Caco-2 (cell line): Measurements from ENCODE around the gene NPAS3. TPM values are rescaled to one million over a fixed set of nuclear protein-coding genes. Genes with fewer than 3 reads are reported as not detected.

Source experiments
- BruUV-seq: library from RNA; stranded (reverse); fragments of 400-500 nt; replicated peaks from 2 replicates; lab custom pipeline; 2021; lab: Mats Ljungman, UMichigan
- CTCF ChIA-PET: fragments of 300-600 bp; sonication (Branson Sonifier 250); formaldehyde crosslinking; loops from one replicate; lab custom pipeline; 2022; ENCODE audit warnings: antibody characterized with exemption; lab: Charles Lee
- POLR2A ChIA-PET: fragments of 300-600 bp; sonication (Branson Sonifier 250); formaldehyde crosslinking; loops from one replicate; lab custom pipeline; 2022; ENCODE audit warnings: antibody characterized with exemption; lab: Charles Lee
- DNase-seq, 2 experiments: peaks; one replicate each; pipeline versions ENCODE4 v3.0.0 to v3.0.0-alpha.2; 2020 to 2022
- H3K27me3 ChIP-seq: replicated peaks from 2 replicates; pipeline ENCODE4 v1.6.0; 2011; ENCODE audit warnings: low read length; ENCODE audit not compliant: control insufficient read depth, insufficient read depth
- H3K36me3 ChIP-seq: 2 replicates; pipeline ENCODE4 v1.5.1; 2011; ENCODE audit warnings: low read length; ENCODE audit not compliant: control insufficient read depth, insufficient read depth
- H3K4me1 ChIP-seq: fragments of 250-450 bp; sonication (Bioruptor Pico); 2 replicates; pipeline ENCODE4 v1.5.1; 2020; ENCODE audit warnings: mild to moderate bottlenecking
- H3K4me3 ChIP-seq: 2 replicates; pipeline ENCODE4 v1.5.1; 2011; ENCODE audit warnings: low read depth, mild to moderate bottlenecking, control low read depth, low read length
- H3K9me3 ChIP-seq: fragments of 250-450 bp; sonication (Bioruptor Pico); 2 replicates; pipeline ENCODE4 v1.5.1; 2020; ENCODE audit warnings: mild to moderate bottlenecking, moderate library complexity
- H3K27ac Mint-ChIP-seq: one replicate; pipeline ENCODE4 v1.8.0; 2022; ENCODE audit warnings: mixed read lengths; ENCODE audit not compliant: unreplicated experiment
- H3K27me3 Mint-ChIP-seq: one replicate; pipeline ENCODE4 v1.8.0; 2022; ENCODE audit warnings: mixed read lengths; ENCODE audit not compliant: insufficient read depth, unreplicated experiment
- H3K36me3 Mint-ChIP-seq: one replicate; pipeline ENCODE4 v1.8.0; 2022; ENCODE audit warnings: mild to moderate bottlenecking, mixed read lengths; ENCODE audit not compliant: insufficient read depth, unreplicated experiment
- H3K4me1 Mint-ChIP-seq: one replicate; pipeline ENCODE4 v1.8.0; 2022; ENCODE audit warnings: low read depth, mixed read lengths; ENCODE audit not compliant: unreplicated experiment
- H3K4me3 Mint-ChIP-seq: one replicate; pipeline ENCODE4 v1.8.0; 2022; ENCODE audit warnings: mild to moderate bottlenecking, moderate library complexity, mixed read lengths; ENCODE audit not compliant: unreplicated experiment
- H3K9me3 Mint-ChIP-seq: one replicate; pipeline ENCODE4 v1.8.0; 2022; ENCODE audit warnings: mixed read lengths; ENCODE audit not compliant: unreplicated experiment
- intact Hi-C: fragments of 100-400 bp; cut with micrococcal nuclease; formaldehyde crosslinking; loops from one replicate; pipeline ENCODE4 v1.10.0; 2022; ENCODE audit not compliant: unreplicated experiment
- total RNA-seq: library from RNA; stranded (reverse); gene quantifications from 2 replicates; pipeline ENCODE4 v1.2.3, GENCODE V29; 2022
- TF ChIP-seq, protein P1 (sequence below), 2 experiments: fragments of 200-600 bp in 1 of 2; IDR thresholded peaks; 1 replicate in 1 of 2; 2 replicates in 1 of 2; pipeline versions ENCODE4 v1.5.1 to v1.8.0; 2011 to 2022; ENCODE audit warnings: antibody characterized with exemption in 1 of 2, control low read depth in 1 of 2, inconsistent platforms in 1 of 2, low read depth in 1 of 2, low read length in 1 of 2, mild to moderate bottlenecking in 1 of 2, moderate library complexity in 1 of 2; ENCODE audit not compliant: insufficient read depth in 1 of 2, severe bottlenecking in 1 of 2, unreplicated experiment in 1 of 2

Gene NPAS3
- total RNA-seq, 1 experiment from 2014 or later: not detected

DNA sequence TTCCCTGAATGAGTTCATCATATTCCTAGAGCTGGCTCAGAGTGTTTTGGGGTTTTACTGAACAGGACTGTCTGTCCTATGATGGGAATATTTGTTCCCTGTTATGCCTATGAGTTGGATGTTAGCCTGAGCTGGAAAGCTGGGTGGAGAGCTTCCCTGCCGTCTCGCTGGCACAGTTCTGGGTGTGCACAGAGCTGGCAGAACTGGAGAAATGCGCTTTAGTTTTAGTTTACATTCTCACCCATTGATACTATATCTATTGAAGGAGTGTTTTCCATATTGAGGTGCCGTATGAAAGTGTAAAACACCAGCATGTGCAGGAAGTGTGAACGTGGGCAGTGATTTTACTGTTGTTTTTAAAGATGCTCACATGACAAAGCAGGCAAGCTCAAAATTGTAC lies 549.9 kb downstream of the NPAS3 start:
- Histone ChIP-seq H3K27me3 (no peaks in the 10 kb centered on the region), H3K4me1 (no peaks in the 10 kb centered on the region), H3K36me3 (no peaks in the 10 kb centered on the region), H3K4me3 (no peak overlapping the region), H3K9me3 (no peaks in the 10 kb centered on the region)
- peaks cover 18% of the 10 kb centered on the region for H3K27me3 Mint-ChIP-seq
- H3K4me1 Mint-ChIP-seq: peaks cover 7% of the 10 kb centered on the region
- ChIA-PET CTCF (interaction anchor here (0.5 kb wide), 1 partner anchor 195 kb away, joined by 3 read pairs; no protein-coding TSS in a partner anchor), POLR2A (no interaction called here)
- no peak overlapping the region for H3K27ac Mint-ChIP-seq
- H3K9me3 Mint-ChIP-seq: no peaks in the 10 kb centered on the region
- H3K36me3 Mint-ChIP-seq: no peaks in the 10 kb centered on the region
- no TSS peak for BruUV-seq
- no peak for DNase-seq
- TF ChIP-seq, protein P1, sequence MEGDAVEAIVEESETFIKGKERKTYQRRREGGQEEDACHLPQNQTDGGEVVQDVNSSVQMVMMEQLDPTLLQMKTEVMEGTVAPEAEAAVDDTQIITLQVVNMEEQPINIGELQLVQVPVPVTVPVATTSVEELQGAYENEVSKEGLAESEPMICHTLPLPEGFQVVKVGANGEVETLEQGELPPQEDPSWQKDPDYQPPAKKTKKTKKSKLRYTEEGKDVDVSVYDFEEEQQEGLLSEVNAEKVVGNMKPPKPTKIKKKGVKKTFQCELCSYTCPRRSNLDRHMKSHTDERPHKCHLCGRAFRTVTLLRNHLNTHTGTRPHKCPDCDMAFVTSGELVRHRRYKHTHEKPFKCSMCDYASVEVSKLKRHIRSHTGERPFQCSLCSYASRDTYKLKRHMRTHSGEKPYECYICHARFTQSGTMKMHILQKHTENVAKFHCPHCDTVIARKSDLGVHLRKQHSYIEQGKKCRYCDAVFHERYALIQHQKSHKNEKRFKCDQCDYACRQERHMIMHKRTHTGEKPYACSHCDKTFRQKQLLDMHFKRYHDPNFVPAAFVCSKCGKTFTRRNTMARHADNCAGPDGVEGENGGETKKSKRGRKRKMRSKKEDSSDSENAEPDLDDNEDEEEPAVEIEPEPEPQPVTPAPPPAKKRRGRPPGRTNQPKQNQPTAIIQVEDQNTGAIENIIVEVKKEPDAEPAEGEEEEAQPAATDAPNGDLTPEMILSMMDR (IDR thresholded peaks at IDR 0.05; ENCODE audit: insufficient read depth in 1 of 2, low read depth in 1 of 2, low read length in 1 of 2, severe bottlenecking in 1 of 2, unreplicated experiment in 1 of 2): no peak
- intact Hi-C loops: no loop called here
- H3K4me3 Mint-ChIP-seq: no peak overlapping the region

DNA sequence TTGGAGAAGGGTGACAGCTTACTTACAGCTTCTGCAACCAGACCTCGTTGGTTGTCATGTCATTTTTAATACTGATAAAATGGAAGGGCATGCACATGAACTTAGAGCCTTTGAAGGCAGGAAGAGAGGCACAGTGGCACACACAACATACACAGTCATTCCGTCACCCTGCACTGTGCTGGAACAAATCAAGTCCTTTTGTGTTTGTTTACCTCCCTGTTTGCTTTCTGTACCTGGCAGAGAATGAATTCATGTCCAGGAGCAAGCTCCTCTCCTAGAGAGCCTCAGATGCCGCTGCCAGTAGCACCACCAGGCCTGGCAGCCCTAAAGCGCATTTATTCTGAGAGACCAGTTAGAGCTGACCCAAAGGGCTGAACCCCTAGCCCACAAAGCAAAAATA lies 551.9 kb downstream of the NPAS3 start:
- no peaks in the 10 kb centered on the region for H3K27me3 ChIP-seq
- TF ChIP-seq, protein P1 (IDR thresholded peaks at IDR 0.05; ENCODE audit: insufficient read depth in 1 of 2, low read depth in 1 of 2, low read length in 1 of 2, severe bottlenecking in 1 of 2, unreplicated experiment in 1 of 2): no peak
- Mint-ChIP-seq H3K4me1 (no peaks in the 10 kb centered on the region), H3K27me3 (peaks cover 21% of the 10 kb centered on the region), H3K9me3 (peaks cover 10% of the 10 kb centered on the region), H3K4me3 (no peak overlapping the region), H3K27ac (no peak overlapping the region), H3K36me3 (no peaks in the 10 kb centered on the region)
- no peak for DNase-seq
- no peak overlapping the region for H3K4me3 ChIP-seq
- ChIA-PET CTCF (no interaction called here), POLR2A (no interaction called here)
- no peaks in the 10 kb centered on the region for H3K36me3 ChIP-seq
- no TSS peak for BruUV-seq
- H3K9me3 ChIP-seq: no peaks in the 10 kb centered on the region
- H3K4me1 ChIP-seq: no peaks in the 10 kb centered on the region
- intact Hi-C loops: no loop called here

DNA sequence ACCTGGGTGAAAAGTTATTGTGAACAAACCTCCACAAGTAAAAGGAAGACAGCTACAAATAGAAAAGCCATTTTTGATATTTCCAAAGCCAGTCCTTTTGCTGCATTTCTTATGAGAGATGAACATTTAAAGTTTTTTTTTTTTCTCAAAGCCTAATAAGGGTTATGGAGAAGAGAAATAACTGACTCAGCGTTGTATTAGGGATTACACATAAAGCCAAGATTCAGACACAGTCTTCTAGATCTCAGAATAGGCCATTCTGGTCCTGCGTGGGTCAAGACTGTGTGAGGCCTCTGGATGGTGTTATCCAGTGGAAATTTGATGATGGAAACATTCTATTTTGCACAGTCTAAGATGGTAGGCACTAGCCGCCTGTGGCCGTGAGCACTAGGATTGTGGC lies 552.4 kb downstream of the NPAS3 start:
- Mint-ChIP-seq H3K4me1 (no peaks in the 10 kb centered on the region), H3K27ac (no peak overlapping the region)
- CTCF ChIA-PET: no interaction called here

More for the DNA sequence above, 552.4 kb downstream of the NPAS3 start:
- no peaks in the 10 kb centered on the region for H3K27me3 ChIP-seq
- H3K36me3 ChIP-seq: no peaks in the 10 kb centered on the region
- no peak for DNase-seq
- H3K4me1 ChIP-seq: no peaks in the 10 kb centered on the region
- H3K4me3 ChIP-seq: no peak overlapping the region
- no peaks in the 10 kb centered on the region for H3K9me3 ChIP-seq
- TF ChIP-seq, protein P1 (IDR thresholded peaks at IDR 0.05; ENCODE audit: insufficient read depth in 1 of 2, low read depth in 1 of 2, low read length in 1 of 2, severe bottlenecking in 1 of 2, unreplicated experiment in 1 of 2): no peak
- intact Hi-C loops: no loop called here
- Mint-ChIP-seq H3K9me3 (peaks cover 10% of the 10 kb centered on the region), H3K36me3 (no peaks in the 10 kb centered on the region), H3K27me3 (peaks cover 23% of the 10 kb centered on the region), H3K4me3 (no peak overlapping the region)
- POLR2A ChIA-PET: no interaction called here
- no TSS peak for BruUV-seq
